GM12878 (cell line): ENCODE results near the gene TRAF7.

ENCODE experiments used
- ASH2L ChIP-seq: fragments of 300-600, 200-600 bp; sonication (generic); IDR thresholded peaks from 2 replicates; pipeline ENCODE4 v1.6.1; 2017; ENCODE audit warnings: low read depth, mild to moderate bottlenecking, borderline replicate concordance
- CHD1 ChIP-seq: IDR thresholded peaks from 2 replicates; pipeline ENCODE4 v1.6.1; 2012; ENCODE audit warnings: low read depth, low read length, improper control_type of control experiment
- EZH2 ChIP-seq: IDR thresholded peaks from 2 replicates; pipeline ENCODE4 v1.6.1; 2012; ENCODE audit warnings: low read depth, mild to moderate bottlenecking, control low read depth, inconsistent platforms, low read length, borderline replicate concordance; ENCODE audit not compliant: control insufficient read depth
- GABPA ChIP-seq: IDR thresholded peaks from 2 replicates; pipeline ENCODE4 v1.6.1; 2014; ENCODE audit warnings: antibody characterized with exemption, low read depth, mild to moderate bottlenecking, inconsistent platforms
- MEF2A ChIP-seq: IDR thresholded peaks from 2 replicates; pipeline ENCODE4 v1.6.1; 2011; ENCODE audit warnings: low read depth, mild to moderate bottlenecking, low read length, moderate library complexity; ENCODE audit not compliant: insufficient read depth
- POLR2AphosphoS5 ChIP-seq: IDR thresholded peaks from 2 replicates; pipeline ENCODE4 v1.6.1; 2011; ENCODE audit warnings: mild to moderate bottlenecking, low read length, inconsistent platforms
- RAD21 ChIP-seq: IDR thresholded peaks from 2 replicates; pipeline ENCODE4 v1.6.1; 2011; ENCODE audit warnings: mild to moderate bottlenecking, low read depth, low read length, moderate library complexity; ENCODE audit not compliant: insufficient read depth
- RB1 ChIP-seq: fragments of 450-650 bp; formaldehyde crosslinking; IDR thresholded peaks from 2 replicates; pipeline ENCODE4 v1.6.1; 2017; ENCODE audit warnings: mild to moderate bottlenecking, borderline replicate concordance
- RBBP5 ChIP-seq: fragments of 200-600 bp; sonication (generic); conservative IDR thresholded peaks from 2 replicates; pipeline ENCODE4 v1.6.1; 2016
- SP1 ChIP-seq: IDR thresholded peaks from one replicate; pipeline ENCODE4 v1.6.1; 2011; ENCODE audit warnings: low read depth, low read length
- TF ChIP-seq, protein P1 (sequence below), 3 experiments: IDR thresholded peaks in 2 of 3; conservative IDR thresholded peaks in 1 of 3; 2 replicates each; pipeline ENCODE4 v1.5.1; 2011; ENCODE audit warnings: low read depth in 3 of 3, low read length in 3 of 3, mild to moderate bottlenecking in 3 of 3, control low read depth in 2 of 3, moderate library complexity in 2 of 3, inconsistent platforms in 1 of 3, mixed read lengths in 1 of 3; ENCODE audit not compliant: control insufficient read depth in 2 of 3, insufficient read depth in 1 of 3; ENCODE audit errors: extremely low read depth in 1 of 3
- TF ChIP-seq, protein P2 (sequence below): fragments of 450-650 bp; IDR thresholded peaks from 2 replicates; pipeline ENCODE4 v1.6.1; 2017; ENCODE audit warnings: antibody characterized with exemption, mild to moderate bottlenecking, moderate library complexity
- TF ChIP-seq, protein P3 (sequence below): IDR thresholded peaks from 2 replicates; pipeline ENCODE4 v1.6.1; 2011; ENCODE audit warnings: borderline replicate concordance, low read depth, mild to moderate bottlenecking, moderate library complexity, low read length; ENCODE audit not compliant: insufficient read depth, poor library complexity, severe bottlenecking

DNA sequence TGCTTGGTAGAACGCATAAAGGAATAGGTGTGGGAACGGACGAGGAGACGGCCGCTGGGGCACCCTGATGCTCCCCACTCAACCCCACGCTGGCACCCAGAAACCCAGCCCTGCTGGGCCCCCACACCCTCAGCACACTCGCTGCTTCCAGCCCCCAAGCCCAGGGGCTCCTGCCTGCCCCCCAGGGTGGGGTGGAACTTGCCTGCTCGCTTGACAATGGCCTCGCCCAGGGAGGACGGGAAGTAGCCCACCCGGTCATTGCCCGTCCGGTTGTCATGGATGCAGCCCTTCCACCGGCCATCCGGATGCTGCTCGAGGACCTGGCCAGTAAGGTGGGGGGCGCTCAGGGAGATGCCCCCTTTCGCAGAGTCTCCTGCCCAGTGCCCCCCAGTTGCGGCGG lies 30.9 kb downstream of the TRAF7 start:
- TF ChIP-seq EZH2 (no peak), RAD21 (no peak), ASH2L (no peak), POLR2AphosphoS5 (no peak), GABPA (no peak), RBBP5 (no peak), CHD1 (no peak), MEF2A (no peak), RB1 (no peak), SP1 (no peak)
- TF ChIP-seq, protein P1, sequence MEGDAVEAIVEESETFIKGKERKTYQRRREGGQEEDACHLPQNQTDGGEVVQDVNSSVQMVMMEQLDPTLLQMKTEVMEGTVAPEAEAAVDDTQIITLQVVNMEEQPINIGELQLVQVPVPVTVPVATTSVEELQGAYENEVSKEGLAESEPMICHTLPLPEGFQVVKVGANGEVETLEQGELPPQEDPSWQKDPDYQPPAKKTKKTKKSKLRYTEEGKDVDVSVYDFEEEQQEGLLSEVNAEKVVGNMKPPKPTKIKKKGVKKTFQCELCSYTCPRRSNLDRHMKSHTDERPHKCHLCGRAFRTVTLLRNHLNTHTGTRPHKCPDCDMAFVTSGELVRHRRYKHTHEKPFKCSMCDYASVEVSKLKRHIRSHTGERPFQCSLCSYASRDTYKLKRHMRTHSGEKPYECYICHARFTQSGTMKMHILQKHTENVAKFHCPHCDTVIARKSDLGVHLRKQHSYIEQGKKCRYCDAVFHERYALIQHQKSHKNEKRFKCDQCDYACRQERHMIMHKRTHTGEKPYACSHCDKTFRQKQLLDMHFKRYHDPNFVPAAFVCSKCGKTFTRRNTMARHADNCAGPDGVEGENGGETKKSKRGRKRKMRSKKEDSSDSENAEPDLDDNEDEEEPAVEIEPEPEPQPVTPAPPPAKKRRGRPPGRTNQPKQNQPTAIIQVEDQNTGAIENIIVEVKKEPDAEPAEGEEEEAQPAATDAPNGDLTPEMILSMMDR (IDR thresholded peaks at IDR 0.05 in 2 of 3, conservative IDR thresholded peaks at IDR 0.05 in 1 of 3; ENCODE audit: control insufficient read depth in 2 of 3, extremely low read depth in 1 of 3, insufficient read depth in 1 of 3, low read depth in 3 of 3, low read length in 3 of 3), result no peak
- TF ChIP-seq, protein P2, sequence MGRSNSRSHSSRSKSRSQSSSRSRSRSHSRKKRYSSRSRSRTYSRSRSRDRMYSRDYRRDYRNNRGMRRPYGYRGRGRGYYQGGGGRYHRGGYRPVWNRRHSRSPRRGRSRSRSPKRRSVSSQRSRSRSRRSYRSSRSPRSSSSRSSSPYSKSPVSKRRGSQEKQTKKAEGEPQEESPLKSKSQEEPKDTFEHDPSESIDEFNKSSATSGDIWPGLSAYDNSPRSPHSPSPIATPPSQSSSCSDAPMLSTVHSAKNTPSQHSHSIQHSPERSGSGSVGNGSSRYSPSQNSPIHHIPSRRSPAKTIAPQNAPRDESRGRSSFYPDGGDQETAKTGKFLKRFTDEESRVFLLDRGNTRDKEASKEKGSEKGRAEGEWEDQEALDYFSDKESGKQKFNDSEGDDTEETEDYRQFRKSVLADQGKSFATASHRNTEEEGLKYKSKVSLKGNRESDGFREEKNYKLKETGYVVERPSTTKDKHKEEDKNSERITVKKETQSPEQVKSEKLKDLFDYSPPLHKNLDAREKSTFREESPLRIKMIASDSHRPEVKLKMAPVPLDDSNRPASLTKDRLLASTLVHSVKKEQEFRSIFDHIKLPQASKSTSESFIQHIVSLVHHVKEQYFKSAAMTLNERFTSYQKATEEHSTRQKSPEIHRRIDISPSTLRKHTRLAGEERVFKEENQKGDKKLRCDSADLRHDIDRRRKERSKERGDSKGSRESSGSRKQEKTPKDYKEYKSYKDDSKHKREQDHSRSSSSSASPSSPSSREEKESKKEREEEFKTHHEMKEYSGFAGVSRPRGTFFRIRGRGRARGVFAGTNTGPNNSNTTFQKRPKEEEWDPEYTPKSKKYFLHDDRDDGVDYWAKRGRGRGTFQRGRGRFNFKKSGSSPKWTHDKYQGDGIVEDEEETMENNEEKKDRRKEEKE, result no peak
- TF ChIP-seq, protein P3, sequence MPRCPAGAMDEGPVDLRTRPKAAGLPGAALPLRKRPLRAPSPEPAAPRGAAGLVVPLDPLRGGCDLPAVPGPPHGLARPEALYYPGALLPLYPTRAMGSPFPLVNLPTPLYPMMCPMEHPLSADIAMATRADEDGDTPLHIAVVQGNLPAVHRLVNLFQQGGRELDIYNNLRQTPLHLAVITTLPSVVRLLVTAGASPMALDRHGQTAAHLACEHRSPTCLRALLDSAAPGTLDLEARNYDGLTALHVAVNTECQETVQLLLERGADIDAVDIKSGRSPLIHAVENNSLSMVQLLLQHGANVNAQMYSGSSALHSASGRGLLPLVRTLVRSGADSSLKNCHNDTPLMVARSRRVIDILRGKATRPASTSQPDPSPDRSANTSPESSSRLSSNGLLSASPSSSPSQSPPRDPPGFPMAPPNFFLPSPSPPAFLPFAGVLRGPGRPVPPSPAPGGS, result no peak
